CD4-positive, alpha-beta T cell treated with Interleukin-4 for 4 hours (primary cell): ENCODE data around the gene PEPD.

Experiments
- DNase-seq: peaks from one replicate; pipeline ENCODE4 v3.0.0-alpha.2; 2020

The PEPD gene

DNA sequence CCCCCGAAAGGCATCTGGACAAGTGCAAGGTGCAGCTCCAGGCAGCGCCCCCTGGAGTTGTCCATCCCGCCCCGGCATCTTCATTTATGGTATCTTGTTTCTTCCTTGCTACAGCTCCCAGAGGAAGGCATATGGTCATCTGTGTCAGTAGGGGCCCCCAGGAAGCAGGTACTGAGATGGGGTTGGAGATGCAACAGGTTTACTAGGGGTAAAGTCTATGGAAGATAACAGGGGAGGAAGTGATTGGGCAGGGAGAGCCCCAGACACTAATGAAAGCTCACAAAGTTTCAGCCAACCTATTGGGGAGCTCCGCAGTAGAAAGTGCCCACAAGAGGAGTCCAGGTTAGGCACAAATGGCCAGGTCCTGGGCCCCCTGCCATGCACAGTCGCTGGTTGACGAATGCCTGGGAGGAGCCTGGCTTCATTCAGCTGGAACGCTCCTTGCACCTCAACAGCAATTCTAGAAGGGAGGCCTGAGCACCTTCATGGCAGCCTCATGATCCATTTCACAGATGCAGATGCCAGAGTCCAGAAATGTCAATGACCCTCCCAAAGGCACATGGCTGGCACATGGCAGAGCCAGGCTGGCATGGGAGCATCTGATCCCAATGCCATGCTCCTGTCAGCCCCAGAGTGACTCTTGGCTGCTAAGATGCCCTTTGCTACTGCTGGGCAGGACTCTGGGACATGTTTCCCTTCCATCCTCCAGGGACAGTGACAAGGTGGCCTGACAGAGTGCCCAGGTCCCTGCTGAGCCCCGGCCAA is 23.8 kb upstream of the PEPD start:
- no peak for DNase-seq

DNA sequence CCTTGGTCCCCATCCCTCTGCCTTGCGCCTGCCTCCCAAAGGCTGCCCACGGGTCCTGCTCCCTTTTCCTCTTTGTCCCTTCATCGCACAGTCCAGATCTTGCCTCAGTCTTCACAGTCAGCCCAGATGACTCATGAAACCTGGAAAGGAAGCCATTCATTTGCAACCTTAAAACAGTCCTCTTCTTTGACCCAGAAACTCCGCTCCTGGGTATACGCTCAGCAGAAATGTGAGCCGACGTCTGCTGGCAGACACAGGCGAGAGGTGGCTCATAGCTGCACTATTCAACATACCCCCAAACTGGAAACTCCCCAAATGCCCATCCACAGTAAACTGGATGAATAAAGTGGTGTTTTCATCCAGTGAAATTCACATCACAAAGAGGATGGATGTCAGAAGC is 13.6 kb upstream of the PEPD start:
- DNase-seq: no peak

DNA sequence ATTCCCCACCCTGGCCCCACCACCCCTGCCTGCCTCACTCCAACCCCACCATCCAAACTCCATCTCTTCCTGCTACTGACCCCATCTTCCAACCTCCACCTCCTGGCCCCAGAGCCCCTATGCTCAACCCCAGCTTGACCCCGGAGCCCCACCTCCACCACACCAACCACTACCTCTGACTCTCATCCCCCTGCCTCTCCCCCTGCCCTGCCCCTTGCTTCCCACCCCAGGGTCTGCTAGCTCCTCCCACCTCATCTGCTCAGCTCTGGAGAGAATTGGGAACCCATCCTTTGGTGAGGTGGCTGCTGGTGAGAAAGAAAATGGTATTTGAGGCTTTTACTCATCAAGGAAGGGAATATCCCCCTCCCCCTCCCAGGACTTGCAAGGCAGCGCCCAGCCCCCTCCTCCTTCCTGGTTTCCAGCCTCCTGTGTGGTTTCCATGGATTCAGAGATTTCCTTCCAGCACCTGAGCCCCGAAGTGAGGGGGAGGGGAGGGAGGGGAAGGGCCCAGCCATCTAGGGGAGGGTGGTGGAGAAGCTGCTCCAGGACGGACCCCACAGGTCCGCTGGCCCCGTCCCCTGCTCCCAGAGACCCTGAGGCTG is 11.4 kb upstream of the PEPD start:
- DNase-seq: no peak

- DNase-seq: no peak
Measured at GRCh38 chr19:33530842-33531241, 9.3 kb upstream of the PEPD start.

DNA sequence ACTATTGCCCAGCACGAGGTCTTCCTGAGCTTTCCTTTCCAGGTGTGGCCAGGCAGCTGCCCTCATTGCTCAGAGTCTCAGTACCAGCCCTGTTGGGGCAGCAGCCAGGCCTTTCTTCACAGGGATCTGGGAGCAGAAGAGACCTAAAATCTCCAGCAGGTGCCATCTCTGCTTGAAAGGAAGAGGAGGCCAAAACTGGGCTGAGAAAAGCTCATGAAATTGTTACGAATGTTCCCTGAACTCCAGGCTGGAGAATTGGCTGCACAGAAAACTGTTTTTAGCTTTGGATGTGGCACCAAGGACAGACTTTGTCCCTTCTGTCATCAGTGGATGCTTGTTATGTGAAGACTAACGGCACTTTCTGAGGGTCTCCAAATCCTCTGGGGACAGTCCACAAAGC is 8.7 kb upstream of the PEPD start:
- no peak for DNase-seq

DNA sequence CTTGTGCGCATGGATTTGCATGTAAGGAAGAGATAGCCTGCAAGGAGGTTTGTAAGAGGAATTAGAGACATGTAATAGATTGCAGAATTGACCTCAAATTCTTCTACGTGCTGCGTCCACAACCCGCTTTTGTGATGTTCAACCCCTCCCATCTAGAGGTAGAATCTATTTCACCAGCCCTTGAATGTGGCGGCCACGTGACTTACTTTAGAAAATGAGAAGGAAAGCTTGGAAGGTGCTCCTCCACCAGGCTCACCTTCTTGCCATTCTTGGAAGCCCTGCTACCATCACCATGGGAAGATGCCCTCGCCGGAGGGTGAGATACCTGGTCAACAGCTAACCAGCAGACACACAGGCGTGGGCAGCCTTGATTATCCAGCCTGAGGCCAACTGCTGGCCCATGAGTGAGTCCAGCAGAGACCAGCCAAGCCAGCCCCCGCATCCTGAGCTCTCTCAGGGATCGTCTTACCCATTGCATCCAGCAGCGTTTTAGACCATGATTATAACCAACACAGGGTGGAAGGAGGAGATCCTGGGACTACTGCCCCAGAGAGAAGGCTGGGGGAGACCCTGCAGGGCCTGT is 7.6 kb upstream of the PEPD start:
- DNase-seq: no peak

DNA sequence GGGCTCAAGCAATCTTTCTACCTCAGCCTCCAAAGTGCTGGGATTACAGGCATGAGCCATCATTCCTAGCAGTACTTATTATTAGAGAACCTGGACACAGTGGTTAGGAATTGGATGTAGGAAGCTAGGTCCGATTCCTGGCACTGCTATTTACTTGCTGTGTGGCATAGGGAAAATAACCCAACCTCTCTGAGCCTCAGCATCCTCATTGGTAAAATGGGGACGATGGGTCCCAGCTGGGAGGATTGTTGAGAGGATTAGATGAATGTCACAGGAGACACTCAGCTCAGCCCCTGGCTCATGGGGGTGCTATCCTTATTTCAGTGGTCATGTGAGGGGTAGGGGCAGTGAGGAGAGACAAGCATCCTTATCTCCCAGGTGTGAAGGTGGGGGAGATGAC is 6.8 kb upstream of the PEPD start:
- no peak for DNase-seq

DNA sequence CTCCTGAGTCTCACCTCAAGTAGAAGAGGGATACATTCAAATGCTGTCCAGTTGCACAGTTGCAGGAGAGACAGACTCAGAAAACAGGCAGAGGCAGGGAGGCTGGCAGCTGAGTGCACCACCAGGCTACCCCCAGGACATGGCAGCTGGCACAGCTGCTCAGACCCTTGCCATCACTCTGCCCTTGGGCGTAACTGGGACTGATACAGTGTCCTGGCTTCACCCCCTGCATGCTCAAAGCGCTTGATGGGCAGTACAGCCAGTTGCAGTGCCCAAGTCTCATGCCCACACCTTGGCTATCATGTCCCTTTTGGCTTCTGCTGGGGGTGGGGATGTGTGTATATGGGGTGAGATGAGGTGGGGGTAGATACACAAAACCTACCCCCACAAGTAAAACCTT is 5.5 kb upstream of the PEPD start:
- no peak for DNase-seq

DNA sequence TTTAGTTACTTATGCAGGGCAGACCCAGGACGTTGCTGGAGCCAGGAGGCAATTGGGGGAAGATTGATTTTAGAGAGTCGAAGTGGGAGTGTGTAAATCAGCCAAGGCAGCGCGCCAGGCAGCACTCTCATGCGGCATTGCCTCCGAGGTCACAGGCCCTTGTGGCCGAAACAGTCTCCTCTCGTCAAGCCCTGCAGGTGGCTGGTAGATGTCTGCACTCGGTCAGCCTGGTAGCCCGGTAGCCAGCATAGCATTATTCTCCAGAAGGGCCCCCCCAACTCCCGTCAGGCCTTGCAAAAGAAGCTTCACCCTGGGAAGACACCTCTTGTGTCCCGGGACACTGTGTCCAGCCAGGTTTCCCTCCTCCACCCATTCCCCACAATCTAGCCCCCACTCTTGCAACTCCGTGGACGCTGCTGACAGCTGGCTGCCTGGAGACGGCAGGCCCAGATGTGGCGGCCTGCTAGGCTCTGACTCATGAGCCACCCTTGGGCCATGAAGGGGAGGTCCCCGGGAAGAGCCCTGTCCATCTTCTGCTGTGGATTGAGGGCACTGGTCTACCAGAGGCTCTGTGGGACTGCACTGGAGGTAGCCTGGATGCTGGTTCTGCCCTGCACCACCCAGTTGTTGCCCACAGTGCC is 2.6 kb upstream of the PEPD start:
- DNase-seq: no peak

DNA sequence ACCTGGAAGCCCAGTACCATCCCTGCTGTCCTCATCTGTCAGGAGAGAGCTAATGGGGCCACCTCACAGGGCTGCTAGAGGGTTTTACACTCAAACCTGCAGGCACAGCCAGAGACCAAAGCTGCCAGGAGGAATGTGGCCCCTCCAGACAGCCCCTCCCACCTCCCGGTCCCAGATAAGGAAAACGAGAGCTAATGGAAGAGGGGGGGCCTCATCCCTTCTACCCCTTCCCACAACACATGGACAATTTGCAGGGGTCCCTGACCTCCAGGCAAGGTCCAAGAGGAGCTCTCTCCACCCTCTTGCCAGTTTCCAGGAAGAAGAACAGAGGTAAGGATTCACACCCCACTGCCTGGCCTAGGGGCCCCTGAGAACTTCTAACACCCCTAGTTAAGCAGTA is 1.6 kb upstream of the PEPD start:
- DNase-seq: no peak

DNA sequence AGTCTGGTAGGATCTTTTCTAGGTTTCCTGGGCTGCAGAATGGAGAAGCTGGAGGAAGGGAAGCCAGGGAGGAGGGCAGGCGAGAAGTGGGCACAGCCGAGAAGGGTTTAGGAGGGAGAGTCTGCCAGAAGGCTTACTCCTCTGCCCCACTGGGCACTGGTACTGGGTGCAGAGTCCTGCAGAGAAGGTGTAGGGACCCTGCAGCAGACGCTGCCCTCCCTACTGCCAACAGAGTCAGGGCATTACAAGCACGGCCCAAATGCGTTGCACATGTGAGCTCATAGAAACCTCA is 726 bp upstream of the PEPD start:
- DNase-seq: no peak

- no peak for DNase-seq
Measured at GRCh38 chr19:33520844-33521479, 629 bp downstream of the PEPD start.

DNA sequence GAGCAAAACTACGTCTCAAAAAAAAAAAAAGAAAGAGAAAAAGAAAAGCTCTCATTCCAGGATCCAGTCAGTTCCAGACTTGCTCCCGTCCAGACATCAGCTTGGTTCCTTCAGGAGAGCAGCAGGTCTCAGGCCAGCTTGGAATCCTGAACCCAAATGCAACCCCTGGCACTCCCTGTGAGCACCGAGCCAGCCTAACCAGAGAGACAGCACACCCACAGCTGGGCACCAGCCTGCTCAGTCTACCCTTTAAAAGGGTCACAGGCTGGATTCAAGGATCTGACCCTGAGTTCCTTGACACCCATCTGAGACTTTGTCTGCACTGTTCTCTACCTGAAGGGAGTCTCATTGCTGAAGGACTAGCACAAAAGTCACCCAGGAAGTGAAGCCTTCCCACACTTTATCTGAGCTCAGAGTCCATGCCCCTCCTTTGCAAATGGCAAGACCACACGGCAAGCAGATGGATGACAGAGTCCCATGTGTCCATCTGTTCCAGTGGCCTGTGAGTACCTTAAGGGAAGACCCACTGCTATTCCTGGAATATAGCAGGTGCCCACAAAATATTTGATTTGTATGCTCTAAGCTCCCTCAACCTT is 1.4 kb downstream of the PEPD start:
- no peak for DNase-seq

DNA sequence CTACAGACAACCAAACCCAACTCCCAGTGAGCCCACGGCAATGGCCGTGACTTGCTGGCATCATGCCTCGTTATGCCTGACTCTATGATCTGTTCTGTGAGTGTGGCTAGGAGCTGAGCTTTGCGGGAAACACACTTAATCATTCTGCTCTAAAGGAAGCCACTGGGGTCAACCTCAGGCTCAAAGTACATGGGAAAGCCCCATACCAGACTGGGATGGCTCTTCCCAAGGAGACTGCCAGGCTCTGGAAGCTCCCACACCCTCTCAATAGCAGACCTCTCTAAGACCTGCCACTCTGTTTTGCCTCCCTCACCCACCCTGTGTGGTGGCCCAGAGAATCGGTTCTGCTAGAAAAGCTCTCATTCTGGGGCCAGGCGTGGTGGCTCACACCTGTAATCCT is 2.2 kb downstream of the PEPD start:
- no peak for DNase-seq

DNA sequence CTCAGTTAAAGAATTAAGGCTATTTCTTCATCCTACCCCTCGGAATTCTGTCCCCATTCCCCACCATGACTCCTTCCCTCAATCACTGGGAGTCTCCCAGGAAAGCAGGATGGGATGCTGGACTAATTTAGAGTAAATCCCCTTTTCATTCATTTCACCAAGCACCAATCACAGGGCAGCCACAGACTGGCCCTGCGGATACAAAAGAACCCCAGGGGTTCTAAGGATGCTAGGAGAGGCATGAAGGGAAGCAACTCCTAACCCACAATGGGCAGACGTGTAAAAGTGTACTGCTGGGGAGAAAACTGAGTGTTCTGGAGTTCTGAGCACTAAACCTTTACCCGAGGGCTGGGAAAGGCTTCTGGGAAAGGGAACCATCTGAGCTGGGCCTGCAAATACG is 3.0 kb downstream of the PEPD start:
- no peak for DNase-seq

GRCh38 chr19:33517922-33518321 is 3.7 kb downstream of the PEPD start:
- DNase-seq: no peak

- DNase-seq: no peak
Measured at GRCh38 chr19:33515921-33516320, 5.7 kb downstream of the PEPD start.

GRCh38 chr19:33514885-33515551 is 6.6 kb downstream of the PEPD start:
- DNase-seq: peak; percentile 3

DNA sequence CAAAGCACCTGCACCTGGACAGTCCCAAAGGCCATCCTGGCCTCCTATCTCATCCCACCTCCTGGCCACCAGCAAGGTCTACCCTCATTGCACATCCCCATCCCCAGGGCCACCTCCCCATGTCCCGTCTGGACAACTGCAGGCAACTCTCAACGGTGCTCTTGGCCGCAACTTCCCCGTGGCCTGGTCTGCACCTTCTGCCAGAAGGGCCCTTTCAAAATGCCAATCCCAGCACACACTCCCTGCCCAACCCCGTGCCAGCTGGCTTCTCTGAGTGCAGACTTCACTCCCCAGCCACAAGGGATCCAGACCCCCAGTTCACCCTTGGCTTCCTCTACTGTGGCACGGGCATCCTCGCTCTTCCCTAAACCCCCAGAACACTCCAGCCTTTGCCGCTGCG is 8.2 kb downstream of the PEPD start:
- DNase-seq: no peak

- no peak for DNase-seq
Measured at GRCh38 chr19:33512580-33513137, 8.9 kb downstream of the PEPD start.

DNA sequence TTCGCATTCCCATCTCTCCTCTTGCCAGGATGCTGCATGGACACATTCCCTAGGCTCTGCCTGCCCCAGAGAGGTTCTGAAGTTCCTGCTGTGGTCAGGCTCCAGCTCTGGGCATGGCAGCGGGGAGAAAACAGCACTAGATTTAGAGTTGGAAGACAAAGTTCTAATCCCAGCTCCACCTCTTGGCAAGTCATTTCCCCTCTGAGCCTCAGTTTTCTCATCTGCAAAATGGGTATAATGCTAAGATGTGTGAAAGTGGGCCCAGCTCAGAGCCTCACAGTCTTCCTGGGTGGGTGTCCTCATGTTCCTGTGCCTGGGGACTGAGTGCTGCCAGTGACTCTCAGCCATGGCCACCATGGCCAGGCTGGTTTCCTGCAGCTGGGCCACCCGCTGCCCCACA is 9.6 kb downstream of the PEPD start:
- no peak for DNase-seq

DNA sequence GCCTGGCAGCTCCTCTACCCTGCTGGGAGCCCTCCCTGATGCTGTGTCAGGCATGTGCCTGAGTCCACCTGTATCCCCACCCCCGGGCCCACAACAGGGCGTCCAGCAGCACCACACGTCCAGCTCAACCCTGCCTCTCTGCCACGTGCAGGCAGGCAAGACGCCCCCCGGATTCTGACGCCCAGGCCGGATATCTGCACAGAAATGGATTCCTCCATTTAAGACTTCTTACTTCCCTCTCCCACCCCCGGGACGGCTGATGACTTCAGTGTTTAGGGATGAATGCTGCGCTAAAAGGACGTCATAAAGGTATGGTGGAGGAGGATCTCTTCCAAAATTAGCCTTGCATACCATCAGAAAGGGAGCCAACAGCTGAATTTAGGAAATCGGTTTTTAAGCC is 10.2 kb downstream of the PEPD start:
- DNase-seq: no peak
